ENCODE data around the gene LILRB2. TPM values are rescaled to one million over a fixed set of nuclear protein-coding genes. Genes with fewer than 3 reads are reported as not detected.

Gene LILRB2
- total and polyA plus RNA-seq, 9 of the 15 experiments (the other 6 are each of a cell fraction or from before 2014, with no cell fraction given), result not detected

DNA sequence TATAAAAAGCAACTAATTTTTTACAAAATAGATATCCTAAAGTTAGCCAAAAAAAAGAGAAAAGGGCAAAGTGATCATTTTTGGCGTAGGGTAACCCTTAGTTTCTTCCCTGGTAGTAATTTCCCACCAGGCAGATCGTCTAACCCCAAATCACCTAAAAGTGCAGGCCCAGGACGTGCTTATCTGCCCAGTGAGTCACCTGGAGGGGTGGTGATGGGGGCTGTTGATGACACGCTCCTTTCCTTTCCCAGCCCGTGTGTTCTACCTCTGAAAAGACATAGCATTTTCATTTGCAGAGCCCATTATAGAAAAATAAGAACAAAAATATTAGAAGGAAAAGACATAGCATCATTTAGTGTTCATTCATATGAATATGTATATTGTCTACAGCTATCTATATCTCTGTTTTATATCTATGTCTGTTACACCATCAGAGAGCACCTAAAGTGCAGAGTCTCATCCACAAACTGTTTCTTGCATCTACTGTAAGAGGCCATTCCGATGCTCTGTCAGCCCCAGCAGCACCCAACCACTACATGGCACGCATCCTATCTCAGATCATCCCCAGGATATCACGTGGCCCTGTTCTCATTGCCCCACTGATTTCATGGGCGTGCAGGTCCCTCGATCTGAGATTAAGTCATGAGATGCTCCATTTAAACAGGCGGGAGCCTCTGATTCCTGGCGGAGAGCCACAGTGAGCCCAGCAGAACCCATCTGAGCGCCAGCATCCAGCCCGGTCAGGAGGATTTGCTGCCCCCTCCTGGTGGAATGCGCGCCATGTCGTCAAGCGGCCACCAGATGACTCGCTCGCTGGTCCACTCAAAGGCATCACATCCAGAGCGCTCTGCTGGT lies 49.6 kb downstream of the LILRB2 start (continued):
- TF ChIP-seq, protein P1, sequence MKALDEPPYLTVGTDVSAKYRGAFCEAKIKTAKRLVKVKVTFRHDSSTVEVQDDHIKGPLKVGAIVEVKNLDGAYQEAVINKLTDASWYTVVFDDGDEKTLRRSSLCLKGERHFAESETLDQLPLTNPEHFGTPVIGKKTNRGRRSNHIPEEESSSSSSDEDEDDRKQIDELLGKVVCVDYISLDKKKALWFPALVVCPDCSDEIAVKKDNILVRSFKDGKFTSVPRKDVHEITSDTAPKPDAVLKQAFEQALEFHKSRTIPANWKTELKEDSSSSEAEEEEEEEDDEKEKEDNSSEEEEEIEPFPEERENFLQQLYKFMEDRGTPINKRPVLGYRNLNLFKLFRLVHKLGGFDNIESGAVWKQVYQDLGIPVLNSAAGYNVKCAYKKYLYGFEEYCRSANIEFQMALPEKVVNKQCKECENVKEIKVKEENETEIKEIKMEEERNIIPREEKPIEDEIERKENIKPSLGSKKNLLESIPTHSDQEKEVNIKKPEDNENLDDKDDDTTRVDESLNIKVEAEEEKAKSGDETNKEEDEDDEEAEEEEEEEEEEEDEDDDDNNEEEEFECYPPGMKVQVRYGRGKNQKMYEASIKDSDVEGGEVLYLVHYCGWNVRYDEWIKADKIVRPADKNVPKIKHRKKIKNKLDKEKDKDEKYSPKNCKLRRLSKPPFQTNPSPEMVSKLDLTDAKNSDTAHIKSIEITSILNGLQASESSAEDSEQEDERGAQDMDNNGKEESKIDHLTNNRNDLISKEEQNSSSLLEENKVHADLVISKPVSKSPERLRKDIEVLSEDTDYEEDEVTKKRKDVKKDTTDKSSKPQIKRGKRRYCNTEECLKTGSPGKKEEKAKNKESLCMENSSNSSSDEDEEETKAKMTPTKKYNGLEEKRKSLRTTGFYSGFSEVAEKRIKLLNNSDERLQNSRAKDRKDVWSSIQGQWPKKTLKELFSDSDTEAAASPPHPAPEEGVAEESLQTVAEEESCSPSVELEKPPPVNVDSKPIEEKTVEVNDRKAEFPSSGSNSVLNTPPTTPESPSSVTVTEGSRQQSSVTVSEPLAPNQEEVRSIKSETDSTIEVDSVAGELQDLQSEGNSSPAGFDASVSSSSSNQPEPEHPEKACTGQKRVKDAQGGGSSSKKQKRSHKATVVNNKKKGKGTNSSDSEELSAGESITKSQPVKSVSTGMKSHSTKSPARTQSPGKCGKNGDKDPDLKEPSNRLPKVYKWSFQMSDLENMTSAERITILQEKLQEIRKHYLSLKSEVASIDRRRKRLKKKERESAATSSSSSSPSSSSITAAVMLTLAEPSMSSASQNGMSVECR (CRISPR knock-in tag; IDR thresholded peaks at IDR 0.05), result no peak
- TF ChIP-seq MXI1 (IDR thresholded peaks at IDR 0.05; ENCODE audit: low read depth, low read length) (no peak), TEAD4 (IDR thresholded peaks at IDR 0.05; ENCODE audit: low read length) (peak; percentile 45), TEAD4 (CRISPR knock-in tag; IDR thresholded peaks at IDR 0.05; ENCODE audit: borderline replicate concordance) (no peak), E2F3 (CRISPR knock-in tag; IDR thresholded peaks at IDR 0.05) (no peak), IFI16 (CRISPR knock-in tag; IDR thresholded peaks at IDR 0.05) (no peak), NELFE (IDR thresholded peaks at IDR 0.05; ENCODE audit: insufficient read depth, insufficient read length) (no peak), SOX6 (IDR thresholded peaks at IDR 0.05) (peak; percentile 23; the same call in 1 of the 2 replicates), NRF1 (conservative IDR thresholded peaks at IDR 0.05 in 1 of 2, IDR thresholded peaks at IDR 0.05 in 1 of 2) (0 out of 4 replicates have a peak, but pooled peaks of 1 of the 2 experiments have one; percentile 19), KDM5B (IDR thresholded peaks at IDR 0.05; ENCODE audit: insufficient replicate concordance, low read depth, low read length) (no peak), XRCC5 (IDR thresholded peaks at IDR 0.05; ENCODE audit: low read depth, low read length) (peak; percentile 84), ZNF830 (CRISPR knock-in tag; IDR thresholded peaks at IDR 0.05) (no peak), CCNT2 (IDR thresholded peaks at IDR 0.05; ENCODE audit: borderline replicate concordance, extremely low read depth, insufficient read length, low read depth, low read length) (no peak), ZNF445 (CRISPR knock-in tag; IDR thresholded peaks at IDR 0.05; ENCODE audit: low read depth) (no peak), ZBTB17 (CRISPR knock-in tag; IDR thresholded peaks at IDR 0.05) (no peak), CBX1 (IDR thresholded peaks at IDR 0.05; ENCODE audit: low read depth) (no peak)
- TF ChIP-seq, protein P2, sequence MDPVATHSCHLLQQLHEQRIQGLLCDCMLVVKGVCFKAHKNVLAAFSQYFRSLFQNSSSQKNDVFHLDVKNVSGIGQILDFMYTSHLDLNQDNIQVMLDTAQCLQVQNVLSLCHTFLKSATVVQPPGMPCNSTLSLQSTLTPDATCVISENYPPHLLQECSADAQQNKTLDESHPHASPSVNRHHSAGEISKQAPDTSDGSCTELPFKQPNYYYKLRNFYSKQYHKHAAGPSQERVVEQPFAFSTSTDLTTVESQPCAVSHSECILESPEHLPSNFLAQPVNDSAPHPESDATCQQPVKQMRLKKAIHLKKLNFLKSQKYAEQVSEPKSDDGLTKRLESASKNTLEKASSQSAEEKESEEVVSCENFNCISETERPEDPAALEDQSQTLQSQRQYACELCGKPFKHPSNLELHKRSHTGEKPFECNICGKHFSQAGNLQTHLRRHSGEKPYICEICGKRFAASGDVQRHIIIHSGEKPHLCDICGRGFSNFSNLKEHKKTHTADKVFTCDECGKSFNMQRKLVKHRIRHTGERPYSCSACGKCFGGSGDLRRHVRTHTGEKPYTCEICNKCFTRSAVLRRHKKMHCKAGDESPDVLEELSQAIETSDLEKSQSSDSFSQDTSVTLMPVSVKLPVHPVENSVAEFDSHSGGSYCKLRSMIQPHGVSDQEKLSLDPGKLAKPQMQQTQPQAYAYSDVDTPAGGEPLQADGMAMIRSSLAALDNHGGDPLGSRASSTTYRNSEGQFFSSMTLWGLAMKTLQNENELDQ (CRISPR knock-in tag; IDR thresholded peaks at IDR 0.05; ENCODE audit: borderline replicate concordance), result no peak
- TF ChIP-seq, protein P3, sequence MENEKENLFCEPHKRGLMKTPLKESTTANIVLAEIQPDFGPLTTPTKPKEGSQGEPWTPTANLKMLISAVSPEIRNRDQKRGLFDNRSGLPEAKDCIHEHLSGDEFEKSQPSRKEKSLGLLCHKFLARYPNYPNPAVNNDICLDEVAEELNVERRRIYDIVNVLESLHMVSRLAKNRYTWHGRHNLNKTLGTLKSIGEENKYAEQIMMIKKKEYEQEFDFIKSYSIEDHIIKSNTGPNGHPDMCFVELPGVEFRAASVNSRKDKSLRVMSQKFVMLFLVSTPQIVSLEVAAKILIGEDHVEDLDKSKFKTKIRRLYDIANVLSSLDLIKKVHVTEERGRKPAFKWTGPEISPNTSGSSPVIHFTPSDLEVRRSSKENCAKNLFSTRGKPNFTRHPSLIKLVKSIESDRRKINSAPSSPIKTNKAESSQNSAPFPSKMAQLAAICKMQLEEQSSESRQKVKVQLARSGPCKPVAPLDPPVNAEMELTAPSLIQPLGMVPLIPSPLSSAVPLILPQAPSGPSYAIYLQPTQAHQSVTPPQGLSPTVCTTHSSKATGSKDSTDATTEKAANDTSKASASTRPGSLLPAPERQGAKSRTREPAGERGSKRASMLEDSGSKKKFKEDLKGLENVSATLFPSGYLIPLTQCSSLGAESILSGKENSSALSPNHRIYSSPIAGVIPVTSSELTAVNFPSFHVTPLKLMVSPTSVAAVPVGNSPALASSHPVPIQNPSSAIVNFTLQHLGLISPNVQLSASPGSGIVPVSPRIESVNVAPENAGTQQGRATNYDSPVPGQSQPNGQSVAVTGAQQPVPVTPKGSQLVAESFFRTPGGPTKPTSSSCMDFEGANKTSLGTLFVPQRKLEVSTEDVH (IDR thresholded peaks at IDR 0.05; ENCODE audit: low read depth, partially characterized antibody), result peak; percentile 38
